Gastroesophageal sphincter (tissue), 4 donors: ENCODE results near the gene AGPAT1. TPM values are rescaled to one million over a fixed set of nuclear protein-coding genes. Genes with fewer than 3 reads are reported as not detected.
A peak's percentile ranks its signal among the peaks of the same experiment; 100 is the strongest.

Experiments
- ATAC-seq: fragments of 150-250 bp; one replicate; pipeline ENCODE4 v1.9.1; 2016; ENCODE audit warnings: mild to moderate bottlenecking, moderate library complexity
- H3K27ac ChIP-seq, 4 donors: fragments of 200-600 bp; sonication (generic) in 3 of 4; 1 replicate in 3 of 4; 2 replicates in 1 of 4; pipeline ENCODE4 v1.5.1; 2016 to 2019
- H3K27me3 ChIP-seq: fragments of 200-600 bp; sonication (generic); one replicate; pipeline ENCODE4 v1.5.1; 2019
- H3K36me3 ChIP-seq, 2 donors: fragments of 200-600 bp; sonication (generic); one replicate each; pipeline ENCODE4 v1.5.1; 2019; ENCODE audit warnings: control low read depth in 1 of 2
- H3K4me1 ChIP-seq, 3 donors: fragments of 200-600 bp; sonication (generic); 1 replicate in 2 of 3; 2 replicates in 1 of 3; pipeline ENCODE4 v1.5.1; 2016 to 2019; ENCODE audit warnings: control low read depth in 2 of 3
- H3K4me3 ChIP-seq, 2 donors: fragments of 200-600 bp; sonication (generic); one replicate each; pipeline ENCODE4 v1.5.1; 2019; ENCODE audit warnings: mild to moderate bottlenecking in 1 of 2, moderate library complexity in 1 of 2
- H3K9me3 ChIP-seq, 3 donors: fragments of 200-600 bp; sonication (generic); one replicate each; pipeline ENCODE4 v1.5.1; 2017 to 2019; ENCODE audit warnings: control low read depth in 2 of 3
- EP300 ChIP-seq: sonication (generic); formaldehyde crosslinking; IDR thresholded peaks from one replicate; pipeline ENCODE4 v1.6.1; 2017; ENCODE audit warnings: antibody characterized with exemption, mild to moderate bottlenecking
- POLR2A ChIP-seq, 2 donors: fragments of 450-650 bp; IDR thresholded peaks; one replicate each; pipeline ENCODE4 v1.6.1; 2017; ENCODE audit warnings: antibody characterized with exemption in 2 of 2, mild to moderate bottlenecking in 2 of 2, moderate library complexity in 1 of 2
- POLR2AphosphoS5 ChIP-seq: sonication (generic); formaldehyde crosslinking; IDR thresholded peaks from one replicate; pipeline ENCODE4 v1.6.1; 2017; ENCODE audit warnings: antibody characterized with exemption
- WGBS, 2 donors: methylation state at CpG; one replicate each; pipeline ENCODE4 v1.1.5; 2018; ENCODE audit warnings: low coverage in 1 of 2; 5-methylcytosine and 5-hydroxymethylcytosine counted together
- total RNA-seq, 4 donors: library from RNA; depleted of rRNA; stranded (reverse); fragments of >200 nt; gene quantifications; one replicate each; pipeline ENCODE4 v1.1.0, GENCODE V29; 2016
- TF ChIP-seq, protein P1 (sequence below), 4 experiments: fragments of 200-600 bp in 2 of 4; fragments of 450-650 bp in 2 of 4; sonication (generic) in 1 of 4; IDR thresholded peaks; one replicate each; pipeline ENCODE4 v1.5.1; 2017 to 2019; ENCODE audit warnings: antibody characterized with exemption in 4 of 4, mild to moderate bottlenecking in 2 of 4, moderate library complexity in 2 of 4

The AGPAT1 gene
- total RNA-seq, 4 donors from 2014 or later = 45.6 to 70.5 (median 54.6) TPM

DNA sequence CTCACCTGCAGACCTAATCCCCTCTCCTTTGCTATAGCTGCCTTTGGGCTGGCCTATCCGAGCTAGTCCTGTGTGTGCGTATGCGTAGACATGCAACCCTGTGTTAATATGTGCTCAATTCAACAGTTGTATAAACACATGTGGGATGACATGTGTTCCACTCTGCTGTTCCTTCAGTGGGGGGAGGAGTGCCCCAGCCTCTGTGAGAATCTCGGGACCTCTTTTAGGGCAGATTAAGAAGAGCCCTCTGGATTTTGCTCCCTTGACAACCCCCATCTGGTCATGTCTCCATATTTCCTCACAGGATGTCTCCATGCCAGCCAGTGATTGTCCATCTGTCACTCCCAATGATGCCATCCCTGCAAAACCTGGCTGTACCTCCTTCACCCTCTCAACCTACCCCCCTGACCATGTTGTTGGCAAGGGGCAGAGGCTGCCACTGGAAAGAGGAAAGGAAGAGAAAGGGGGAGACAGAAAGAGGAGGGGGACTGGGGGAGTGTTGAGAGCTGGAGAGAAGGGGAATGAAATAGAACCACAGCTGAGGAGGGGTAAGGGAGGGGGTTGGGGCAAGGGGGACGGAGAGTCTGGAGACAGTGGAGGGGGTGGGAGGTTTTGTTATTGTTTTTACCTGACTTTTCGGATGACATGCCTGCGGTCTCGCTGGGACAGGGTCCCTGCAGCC, 24.6 kb downstream of the AGPAT1 start:
- Histone ChIP-seq H3K36me3 (peaks cover 0 to 25% of the 10 kb centered on the region in 2 donors), H3K27ac (peak overlapping the region in 3 of 4 donors; percentile 94 to 95 (median 94)), H3K9me3 (no peaks in the 10 kb centered on the region), H3K4me3 (peak overlapping the region; percentile 65 to 68), H3K4me1 (peaks cover 4 to 61% (median 24%) of the 10 kb centered on the region in 3 donors), H3K27me3 (no peaks in the 10 kb centered on the region)
- 14 to 15% methylated on average over 7 of the region's 8 CpGs for WGBS, 2 donors
- TF ChIP-seq POLR2AphosphoS5 (no peak), POLR2A (IDR thresholded peaks at IDR 0.05) (no peak), EP300 (no peak)
- TF ChIP-seq, protein P1, sequence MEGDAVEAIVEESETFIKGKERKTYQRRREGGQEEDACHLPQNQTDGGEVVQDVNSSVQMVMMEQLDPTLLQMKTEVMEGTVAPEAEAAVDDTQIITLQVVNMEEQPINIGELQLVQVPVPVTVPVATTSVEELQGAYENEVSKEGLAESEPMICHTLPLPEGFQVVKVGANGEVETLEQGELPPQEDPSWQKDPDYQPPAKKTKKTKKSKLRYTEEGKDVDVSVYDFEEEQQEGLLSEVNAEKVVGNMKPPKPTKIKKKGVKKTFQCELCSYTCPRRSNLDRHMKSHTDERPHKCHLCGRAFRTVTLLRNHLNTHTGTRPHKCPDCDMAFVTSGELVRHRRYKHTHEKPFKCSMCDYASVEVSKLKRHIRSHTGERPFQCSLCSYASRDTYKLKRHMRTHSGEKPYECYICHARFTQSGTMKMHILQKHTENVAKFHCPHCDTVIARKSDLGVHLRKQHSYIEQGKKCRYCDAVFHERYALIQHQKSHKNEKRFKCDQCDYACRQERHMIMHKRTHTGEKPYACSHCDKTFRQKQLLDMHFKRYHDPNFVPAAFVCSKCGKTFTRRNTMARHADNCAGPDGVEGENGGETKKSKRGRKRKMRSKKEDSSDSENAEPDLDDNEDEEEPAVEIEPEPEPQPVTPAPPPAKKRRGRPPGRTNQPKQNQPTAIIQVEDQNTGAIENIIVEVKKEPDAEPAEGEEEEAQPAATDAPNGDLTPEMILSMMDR (IDR thresholded peaks at IDR 0.05) = no peak
- no peak for ATAC-seq

DNA sequence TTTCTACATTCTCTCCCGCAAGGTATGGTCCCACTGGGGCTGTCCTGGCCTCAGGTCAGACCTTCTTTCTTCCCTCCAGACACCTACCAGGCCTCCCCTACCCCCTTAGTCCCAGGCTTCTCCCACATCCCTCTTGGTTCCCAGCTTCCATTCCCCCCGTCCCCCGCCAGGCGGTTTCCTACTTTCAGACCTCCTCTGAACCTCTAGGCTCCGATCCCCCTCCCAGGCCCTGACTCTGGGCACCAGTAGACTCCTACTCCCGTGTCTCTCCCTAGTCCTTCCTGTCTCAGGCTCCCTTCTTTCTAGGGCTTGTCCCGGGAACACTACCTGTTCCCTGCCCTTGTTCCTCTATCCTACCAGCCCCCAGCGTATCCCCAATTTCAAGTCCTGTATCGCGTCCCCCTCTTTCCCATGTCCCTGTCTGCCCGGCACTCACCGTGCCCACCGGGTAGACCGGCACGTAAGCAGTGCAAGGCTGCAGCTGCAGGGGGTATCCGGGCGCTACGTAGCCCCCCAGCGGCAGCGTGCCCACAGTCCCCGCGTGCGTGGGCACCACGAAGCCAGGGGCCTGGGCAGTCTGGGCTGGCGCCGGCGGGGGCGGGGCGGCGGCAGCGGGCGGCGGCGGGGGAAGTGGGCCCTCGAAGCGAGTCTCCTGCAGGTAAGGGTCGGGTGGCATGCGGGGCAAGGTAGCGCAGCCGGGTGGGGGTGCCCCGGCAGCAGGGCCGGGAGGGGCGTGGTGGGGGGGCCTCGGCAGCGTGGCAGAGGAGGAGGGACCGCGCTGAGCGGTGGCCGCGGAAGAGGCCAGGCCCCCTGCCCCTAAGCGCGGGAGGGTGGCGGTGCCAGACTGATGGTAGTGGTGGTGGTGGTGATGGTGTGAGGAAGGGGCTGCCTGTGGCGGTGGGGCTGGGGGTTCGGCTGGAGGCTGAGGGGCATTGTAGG, 25.7 kb downstream of the AGPAT1 start:
- ATAC-seq = no peak
- H3K4me1 ChIP-seq = peaks cover 4 to 50% (median 20%) of the 10 kb centered on the region in 3 donors
- TF ChIP-seq, protein P1 (IDR thresholded peaks at IDR 0.05) = no peak
- no peak for TF ChIP-seq POLR2A (IDR thresholded peaks at IDR 0.05)
- TF ChIP-seq EP300 = no peak
- no peak for TF ChIP-seq POLR2AphosphoS5
- WGBS, 2 donors = 67 to 76% methylated on average over 8 to 19 of the region's 55 CpGs
- H3K27me3 ChIP-seq = no peaks in the 10 kb centered on the region
- peak overlapping the region in 1 of 2 donors; percentile 65 for H3K4me3 ChIP-seq
- H3K36me3 ChIP-seq = peaks cover 0 to 18% of the 10 kb centered on the region in 2 donors
- H3K27ac ChIP-seq = peak overlapping the region in 3 of 4 donors; percentile 94 to 95 (median 94)
- no peaks in the 10 kb centered on the region for H3K9me3 ChIP-seq

DNA sequence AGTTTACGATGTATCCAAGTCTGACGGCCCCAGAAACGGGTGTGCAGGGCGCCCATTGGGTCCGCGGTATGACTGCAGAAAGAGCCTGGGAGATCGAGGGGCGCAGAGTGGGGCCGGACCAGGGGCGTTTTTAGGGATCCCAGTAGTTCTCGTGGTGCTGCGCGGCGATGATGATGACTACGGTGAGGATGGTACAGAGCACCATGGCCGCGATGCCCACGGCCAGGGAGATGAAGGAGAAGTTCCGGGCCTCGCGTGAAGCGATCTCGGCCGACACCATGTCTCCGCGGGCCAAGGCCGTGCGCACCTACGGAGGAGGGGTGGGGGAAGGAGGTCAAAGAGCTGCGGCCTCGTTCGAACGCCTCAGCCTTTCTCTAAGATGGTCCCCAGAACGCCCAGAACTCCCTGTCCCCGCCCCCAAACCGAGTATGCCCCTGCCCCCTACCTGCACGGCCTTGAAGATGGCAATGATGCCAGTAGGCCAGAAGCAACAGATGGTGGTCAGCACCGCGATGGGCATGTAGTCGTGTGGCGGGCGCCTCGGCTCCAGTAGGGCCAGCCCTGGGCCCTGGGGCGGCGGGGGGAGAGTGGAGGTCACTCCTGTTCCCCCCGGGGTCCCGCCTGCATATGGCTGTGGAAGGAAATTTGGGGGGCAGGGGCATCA, 26.7 kb downstream of the AGPAT1 start:
- Histone ChIP-seq H3K9me3 (no peaks in the 10 kb centered on the region), H3K27ac (no peak overlapping the region), H3K36me3 (peaks cover 0 to 18% of the 10 kb centered on the region in 2 donors), H3K27me3 (no peaks in the 10 kb centered on the region), H3K4me1 (peaks cover 4 to 42% (median 14%) of the 10 kb centered on the region in 3 donors), H3K4me3 (peak overlapping the region in 1 of 2 donors; percentile 20)
- TF ChIP-seq POLR2A (IDR thresholded peaks at IDR 0.05) (no peak), POLR2AphosphoS5 (no peak)
- TF ChIP-seq, protein P1 (IDR thresholded peaks at IDR 0.05) = no peak
- ATAC-seq = no peak
- WGBS, 2 donors = 74% methylated on average over 10 of the region's 47 CpGs; no CpG with 5 or more reads in 1 of the 2 donors

DNA sequence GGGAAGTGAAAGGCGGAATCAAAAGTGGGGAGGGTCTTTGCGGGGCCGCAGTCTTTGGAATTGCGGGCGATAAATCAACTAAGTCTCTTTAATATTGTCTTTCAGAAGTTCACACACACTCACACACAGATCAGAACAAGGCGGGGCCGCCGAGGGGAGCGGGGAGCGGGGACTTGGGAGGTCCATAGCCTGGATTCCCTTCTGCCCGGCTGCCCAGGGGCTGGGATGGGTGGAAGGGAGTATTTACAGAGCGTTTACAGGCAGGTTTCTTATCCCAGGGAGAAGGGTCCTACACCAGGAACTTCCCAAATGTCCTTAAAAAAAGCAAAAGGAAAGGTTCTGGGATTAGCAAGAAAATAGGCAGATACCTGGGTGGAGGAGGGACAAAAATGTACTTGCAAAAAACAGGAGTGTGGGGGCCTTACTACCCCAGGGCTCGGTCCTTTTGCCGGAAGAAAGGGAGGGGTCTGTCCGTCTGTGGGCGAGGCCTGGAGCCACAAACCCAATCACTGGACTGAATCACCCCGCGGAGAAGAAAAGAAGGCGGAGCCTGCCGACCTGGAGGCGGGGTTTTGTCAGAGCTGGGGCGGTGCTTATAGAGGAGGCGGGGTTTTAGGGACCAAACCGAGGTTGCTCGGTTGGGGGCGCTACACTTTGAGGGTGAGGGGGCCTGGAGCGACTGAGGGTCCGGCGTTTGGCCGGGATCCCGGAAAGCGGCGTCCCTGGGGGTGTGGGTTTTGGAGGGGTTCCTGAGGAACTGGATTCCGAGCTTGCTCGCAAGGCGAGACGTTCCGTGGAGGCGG, 27.4 kb downstream of the AGPAT1 start:
- H3K9me3 ChIP-seq = no peaks in the 10 kb centered on the region
- H3K27me3 ChIP-seq = no peaks in the 10 kb centered on the region
- TF ChIP-seq, protein P1 (IDR thresholded peaks at IDR 0.05) = no peak
- TF ChIP-seq POLR2AphosphoS5 (no peak), EP300 (no peak), POLR2A (IDR thresholded peaks at IDR 0.05) (no peak)
- H3K27ac ChIP-seq = no peak overlapping the region
- ATAC-seq = no peak
- H3K4me1 ChIP-seq = peaks cover 4 to 40% (median 14%) of the 10 kb centered on the region in 3 donors
- H3K36me3 ChIP-seq = peaks cover 0 to 18% of the 10 kb centered on the region in 2 donors
- 58 to 65% methylated on average over 14 to 26 of the region's 39 CpGs for WGBS, 2 donors
- peak overlapping the region in 1 of 2 donors; percentile 20 for H3K4me3 ChIP-seq
